Muscle of leg (tissue), 11 donors: Measurements from ENCODE around the gene TCERG1L. TPM values are rescaled to one million over a fixed set of nuclear protein-coding genes. Genes with fewer than 3 reads are reported as not detected.
"Not testable (repeated sequence)": the region's sequence is repeated elsewhere in the genome, so short reads cannot be mapped to it uniquely, and the experiment has no call there.

Experiments
- DNase-seq: peaks from one replicate; pipeline ENCODE4 v3.0.0; 2013
- H3K27ac ChIP-seq: one replicate; pipeline ENCODE4 v1.5.1; 2013; ENCODE audit warnings: mild to moderate bottlenecking, low read length, control low read depth
- H3K27me3 ChIP-seq: one replicate; pipeline ENCODE4 v1.6.1; 2013; ENCODE audit warnings: low read length; ENCODE audit not compliant: control insufficient read depth, insufficient read depth
- H3K36me3 ChIP-seq: one replicate; pipeline ENCODE4 v1.6.1; 2013; ENCODE audit warnings: low read length; ENCODE audit not compliant: control insufficient read depth, insufficient read depth
- H3K4me1 ChIP-seq: one replicate; pipeline ENCODE4 v1.6.1; 2013; ENCODE audit warnings: low read length; ENCODE audit not compliant: control insufficient read depth, insufficient read depth
- H3K4me3 ChIP-seq: one replicate; pipeline ENCODE4 v1.5.1; 2013; ENCODE audit warnings: low read length, control low read depth
- H3K9me3 ChIP-seq: replicated peaks from 2 replicates; pipeline ENCODE4 v1.6.1; 2013; ENCODE audit warnings: low read depth, low read length; ENCODE audit not compliant: control insufficient read depth
- WGBS: methylation state at CpG from one replicate; pipeline ENCODE4 v1.1.5; 2013; ENCODE audit warnings: missing lambda C conversion rate; ENCODE audit not compliant: insufficient coverage; 5-methylcytosine and 5-hydroxymethylcytosine counted together
- polyA plus RNA-seq, 8 donors: library from polyadenylated mRNA; unstranded; fragments of 120-200 nt; gene quantifications; one replicate each; pipeline versions ENCODE4 v1.2.1 to v1.2.3, GENCODE V29; 2013; ENCODE audit warnings: inconsistent platforms in 1 of 8, low replicate concordance in 1 of 8; ENCODE audit not compliant: insufficient read length in 8 of 8, insufficient read depth in 1 of 8
- total RNA-seq: library from RNA; stranded (reverse); fragments of 120-200 nt; gene quantifications from one replicate; pipeline ENCODE4 v1.2.4, GENCODE V29; 2013

The TCERG1L gene
- total and polyA plus RNA-seq, 9 donors: 0.04 to 1.1 (median 0.15) TPM

DNA sequence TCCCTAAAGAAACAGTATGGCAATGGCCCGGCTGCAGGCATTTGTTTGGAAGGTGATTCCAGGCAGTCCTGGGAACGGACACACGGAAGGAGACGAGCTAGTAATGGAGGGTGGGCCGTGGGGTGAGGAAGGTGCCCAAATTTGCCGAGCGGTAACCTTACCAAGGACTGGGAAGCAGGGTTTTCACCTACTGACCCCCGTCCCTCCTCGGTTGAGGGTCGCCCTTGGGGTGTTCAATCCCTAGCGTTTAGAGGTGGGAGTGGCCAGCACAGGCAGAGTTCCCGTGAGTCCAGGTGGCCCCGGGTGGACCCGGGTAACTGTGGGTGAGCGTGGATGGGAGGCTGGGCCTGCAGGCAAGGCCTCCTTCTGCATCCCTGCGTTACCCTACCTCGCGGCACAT lies 198.8 kb downstream of the TCERG1L start:
- no peaks in the 10 kb centered on the region for H3K36me3 ChIP-seq
- peaks cover 18% of the 10 kb centered on the region for H3K27me3 ChIP-seq
- H3K9me3 ChIP-seq: peaks cover 4% of the 10 kb centered on the region
- H3K4me1 ChIP-seq: no peaks in the 10 kb centered on the region
- H3K27ac ChIP-seq: no peak overlapping the region
- H3K4me3 ChIP-seq: no peak overlapping the region
- no peak for DNase-seq
- WGBS: 84% methylated on average over 6 of the region's 18 CpGs

DNA sequence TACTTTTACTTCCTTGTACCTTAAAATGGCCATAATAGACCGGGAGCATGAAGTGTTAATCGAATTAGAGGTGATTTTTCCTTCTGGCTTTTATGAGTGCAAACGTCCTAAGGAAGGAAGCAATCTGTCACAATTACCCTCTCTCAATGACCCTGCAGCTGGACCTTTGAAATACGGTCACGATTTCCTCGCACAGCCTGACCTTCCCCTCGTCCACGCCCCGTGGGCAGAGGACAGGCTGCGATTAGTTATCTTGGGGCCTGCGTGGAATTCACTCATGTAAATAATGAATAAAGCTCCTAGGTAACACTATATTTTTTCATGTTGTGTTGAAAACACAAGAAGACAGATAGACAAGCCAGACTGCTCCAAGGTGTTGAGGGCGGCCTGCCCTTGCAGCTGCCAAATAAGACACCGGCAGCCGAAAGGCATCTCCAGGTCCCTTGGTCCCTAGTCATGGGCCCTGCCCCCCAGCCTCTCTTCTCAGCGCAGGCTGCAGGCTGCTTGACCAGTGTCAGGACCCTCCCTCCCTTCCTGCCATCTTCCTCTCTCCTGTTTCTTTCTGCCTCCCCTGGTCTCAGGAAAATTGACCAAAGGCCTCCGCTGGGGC lies 199.9 kb downstream of the TCERG1L start:
- Histone ChIP-seq H3K27ac (no peak overlapping the region), H3K9me3 (peaks cover 4% of the 10 kb centered on the region), H3K36me3 (no peaks in the 10 kb centered on the region), H3K4me1 (no peaks in the 10 kb centered on the region), H3K4me3 (no peak overlapping the region), H3K27me3 (peaks cover 18% of the 10 kb centered on the region)
- 40% methylated on average over 3 of the region's 16 CpGs for WGBS
- no peak for DNase-seq

DNA sequence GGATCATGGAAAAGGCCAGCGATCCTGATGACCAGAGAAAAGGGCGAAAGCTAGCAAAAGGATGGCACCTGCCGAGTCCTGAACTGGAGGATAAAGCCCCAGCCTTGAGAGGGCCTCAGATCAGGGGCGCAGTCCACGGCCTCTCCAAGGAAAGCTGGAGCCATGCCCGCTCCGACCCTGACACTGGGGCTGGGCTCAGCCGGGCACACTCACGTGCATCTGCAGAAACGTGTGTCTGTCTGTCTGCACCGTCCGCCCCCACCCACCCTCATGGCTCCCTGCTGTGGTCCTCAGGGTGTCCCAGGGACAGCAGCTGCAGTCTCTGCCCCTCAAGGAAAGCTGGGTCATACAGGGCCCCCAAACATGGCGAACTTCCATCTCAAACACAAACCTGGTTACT lies 200.5 kb downstream of the TCERG1L start:
- DNase-seq: no peak
- no peak overlapping the region for H3K27ac ChIP-seq
- H3K27me3 ChIP-seq: peaks cover 20% of the 10 kb centered on the region
- peaks cover 5% of the 10 kb centered on the region for H3K9me3 ChIP-seq
- no peaks in the 10 kb centered on the region for H3K36me3 ChIP-seq
- 73% methylated on average over 5 of the region's 13 CpGs for WGBS
- H3K4me3 ChIP-seq: no peak overlapping the region
- no peaks in the 10 kb centered on the region for H3K4me1 ChIP-seq

DNA sequence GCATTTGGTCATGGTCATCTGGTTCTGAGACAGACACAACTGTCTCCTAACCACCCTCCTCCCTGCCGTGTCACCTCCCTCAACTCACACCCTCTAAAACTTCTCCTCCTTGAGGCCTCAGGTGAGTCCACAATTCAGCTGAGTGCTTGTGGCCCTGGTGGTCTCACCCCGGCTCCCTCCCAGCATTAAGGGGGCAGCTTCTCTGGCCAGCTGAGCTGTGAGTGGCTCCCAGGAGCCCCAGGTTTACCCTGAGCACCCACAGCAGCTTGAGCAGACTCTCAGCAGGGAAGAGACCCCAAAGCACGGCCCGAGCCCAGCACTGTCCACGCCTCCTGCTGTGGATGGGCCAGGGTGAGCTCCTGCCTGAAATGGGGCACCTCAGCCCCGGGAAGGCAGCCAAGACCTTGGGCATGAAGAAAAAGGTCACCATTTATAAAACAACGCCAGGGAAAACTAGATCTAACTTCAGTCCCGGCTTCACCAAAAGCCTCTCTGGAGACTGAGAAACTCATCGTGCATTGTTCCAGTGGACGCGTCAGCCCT lies 201.2 kb downstream of the TCERG1L start:
- no peaks in the 10 kb centered on the region for H3K36me3 ChIP-seq
- no peaks in the 10 kb centered on the region for H3K4me1 ChIP-seq
- WGBS: 86% methylated on average over 6 of the region's 11 CpGs
- DNase-seq: no peak
- H3K27me3 ChIP-seq: peaks cover 20% of the 10 kb centered on the region
- no peak overlapping the region for H3K27ac ChIP-seq
- H3K4me3 ChIP-seq: no peak overlapping the region
- H3K9me3 ChIP-seq: peaks cover 5% of the 10 kb centered on the region

DNA sequence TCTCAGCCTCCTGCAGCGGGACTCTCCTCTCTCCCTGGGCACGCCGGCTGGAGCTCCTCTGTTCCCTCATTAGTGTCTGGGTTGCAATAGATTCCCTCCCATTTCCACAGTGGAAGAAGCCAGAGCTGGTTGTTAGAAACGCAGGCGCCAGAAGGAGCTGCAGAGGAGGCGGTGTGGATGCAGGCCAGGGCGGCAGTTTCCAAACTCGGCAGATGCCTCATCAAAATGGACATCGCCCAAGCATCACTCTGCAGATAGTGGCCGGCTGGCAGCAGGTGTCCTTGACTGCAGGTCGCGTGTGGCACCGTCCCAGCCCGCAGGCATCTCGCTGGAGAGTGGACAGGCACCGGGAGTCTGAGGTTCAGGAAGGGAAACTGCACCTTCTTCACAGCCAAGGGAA lies 201.8 kb downstream of the TCERG1L start:
- H3K9me3 ChIP-seq: peaks cover 5% of the 10 kb centered on the region
- 67% methylated on average over 12 of the region's 16 CpGs for WGBS
- no peaks in the 10 kb centered on the region for H3K4me1 ChIP-seq
- no peak overlapping the region for H3K27ac ChIP-seq
- no peak for DNase-seq
- no peak overlapping the region for H3K4me3 ChIP-seq
- peaks cover 20% of the 10 kb centered on the region for H3K27me3 ChIP-seq
- H3K36me3 ChIP-seq: no peaks in the 10 kb centered on the region

DNA sequence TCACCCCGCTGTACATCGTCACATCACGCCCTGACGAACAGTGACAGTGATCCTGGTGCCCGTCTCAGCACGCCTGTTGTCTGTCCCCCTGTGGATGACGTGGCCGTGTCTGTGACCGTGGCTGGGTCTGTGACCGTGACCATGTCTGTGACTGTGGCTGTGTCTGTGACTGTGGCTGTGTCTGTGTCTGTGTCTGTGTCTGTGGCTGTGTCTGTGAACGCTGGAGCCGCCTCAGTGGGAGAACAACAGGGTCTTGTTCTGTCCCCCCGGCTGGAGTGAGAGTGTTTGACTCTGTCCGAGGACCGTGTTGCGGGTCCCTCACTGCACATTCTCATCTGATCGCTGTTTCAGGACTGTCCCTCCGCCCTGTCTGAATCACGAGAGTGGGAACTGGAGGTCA lies 202.2 kb downstream of the TCERG1L start:
- H3K36me3 ChIP-seq: no peaks in the 10 kb centered on the region
- DNase-seq: no peak
- no peak overlapping the region for H3K27ac ChIP-seq
- peaks cover 5% of the 10 kb centered on the region for H3K9me3 ChIP-seq
- WGBS: 73% methylated on average over 8 of the region's 19 CpGs
- no peaks in the 10 kb centered on the region for H3K4me1 ChIP-seq
- no peak overlapping the region for H3K4me3 ChIP-seq
- H3K27me3 ChIP-seq: peaks cover 20% of the 10 kb centered on the region

DNA sequence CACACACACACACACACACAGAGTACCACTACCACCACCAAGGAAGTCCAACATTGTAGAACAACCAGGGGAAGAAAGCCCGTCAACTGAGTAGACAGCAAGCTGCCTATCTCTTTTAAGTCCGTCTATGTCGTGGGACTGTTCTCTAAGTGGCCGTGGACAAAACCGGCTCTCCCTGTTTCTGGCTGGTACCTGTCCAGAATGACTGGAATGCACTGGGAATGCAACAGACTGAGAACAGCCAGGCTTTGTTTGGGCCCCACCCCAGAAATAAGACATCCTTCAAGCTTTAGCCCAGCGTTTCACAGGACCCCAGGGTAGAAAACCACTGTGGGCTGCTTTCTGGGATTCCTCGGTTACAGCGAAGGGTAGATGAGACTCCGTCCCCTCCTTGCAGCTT lies 203.6 kb downstream of the TCERG1L start:
- H3K4me3 ChIP-seq: no peak overlapping the region
- no peak overlapping the region for H3K27ac ChIP-seq
- H3K36me3 ChIP-seq: no peaks in the 10 kb centered on the region
- H3K27me3 ChIP-seq: peaks cover 16% of the 10 kb centered on the region
- no peaks in the 10 kb centered on the region for H3K4me1 ChIP-seq
- WGBS: 90% methylated on average over 9 of the region's 9 CpGs
- H3K9me3 ChIP-seq: peaks cover 5% of the 10 kb centered on the region
- DNase-seq: no peak

DNA sequence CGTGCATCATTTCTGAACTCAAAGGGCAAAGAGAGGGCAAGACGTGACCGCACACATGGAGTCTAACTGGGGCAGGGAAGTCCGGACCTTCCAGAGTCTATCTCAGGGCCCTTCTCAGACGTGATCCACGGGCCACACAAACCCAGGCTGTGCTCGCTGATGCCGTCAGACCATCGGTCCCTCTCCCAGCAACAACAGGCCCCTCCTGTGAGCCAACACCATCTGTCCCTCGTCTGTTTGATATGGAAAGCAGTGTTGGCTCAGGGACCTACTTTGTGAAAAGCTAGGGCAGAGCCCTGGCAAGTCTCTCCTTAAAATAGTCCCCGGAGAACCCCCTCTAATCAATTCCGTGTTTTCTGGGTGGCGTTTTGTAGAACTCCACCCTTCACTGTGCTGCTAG lies 208.8 kb downstream of the TCERG1L start:
- 66% methylated on average over 12 of the region's 13 CpGs for WGBS
- peaks cover 2% of the 10 kb centered on the region for H3K9me3 ChIP-seq
- no peaks in the 10 kb centered on the region for H3K4me1 ChIP-seq
- peaks cover 2% of the 10 kb centered on the region for H3K27me3 ChIP-seq
- H3K27ac ChIP-seq: no peak overlapping the region
- no peaks in the 10 kb centered on the region for H3K36me3 ChIP-seq
- DNase-seq: peak; percentile 31
- H3K4me3 ChIP-seq: no peak overlapping the region

DNA sequence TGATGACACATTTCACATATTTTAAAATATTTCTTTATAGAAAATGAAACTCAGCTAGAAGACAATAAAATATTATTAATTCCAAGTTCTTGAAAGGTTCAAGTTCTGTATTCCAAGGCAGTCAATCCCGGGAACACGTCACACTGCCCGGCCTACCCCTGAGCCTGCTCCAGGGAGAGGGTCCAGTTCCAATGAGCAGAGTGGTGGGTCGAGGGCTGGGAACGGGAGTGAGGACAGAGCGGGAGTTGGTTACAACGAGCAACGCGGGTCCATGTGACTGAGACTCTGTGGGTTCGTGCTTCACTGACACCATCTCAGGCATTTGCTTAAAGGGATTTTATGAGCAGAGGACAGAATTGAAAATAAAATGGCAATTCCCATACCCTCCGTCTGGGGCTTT lies 209.4 kb downstream of the TCERG1L start:
- Histone ChIP-seq H3K4me1 (no peaks in the 10 kb centered on the region), H3K4me3 (no peak overlapping the region), H3K36me3 (no peaks in the 10 kb centered on the region), H3K27ac (no peak overlapping the region), H3K27me3 (peaks cover 2% of the 10 kb centered on the region), H3K9me3 (peaks cover 2% of the 10 kb centered on the region)
- DNase-seq: no peak
- WGBS: 97% methylated on average over 9 of the region's 11 CpGs

DNA sequence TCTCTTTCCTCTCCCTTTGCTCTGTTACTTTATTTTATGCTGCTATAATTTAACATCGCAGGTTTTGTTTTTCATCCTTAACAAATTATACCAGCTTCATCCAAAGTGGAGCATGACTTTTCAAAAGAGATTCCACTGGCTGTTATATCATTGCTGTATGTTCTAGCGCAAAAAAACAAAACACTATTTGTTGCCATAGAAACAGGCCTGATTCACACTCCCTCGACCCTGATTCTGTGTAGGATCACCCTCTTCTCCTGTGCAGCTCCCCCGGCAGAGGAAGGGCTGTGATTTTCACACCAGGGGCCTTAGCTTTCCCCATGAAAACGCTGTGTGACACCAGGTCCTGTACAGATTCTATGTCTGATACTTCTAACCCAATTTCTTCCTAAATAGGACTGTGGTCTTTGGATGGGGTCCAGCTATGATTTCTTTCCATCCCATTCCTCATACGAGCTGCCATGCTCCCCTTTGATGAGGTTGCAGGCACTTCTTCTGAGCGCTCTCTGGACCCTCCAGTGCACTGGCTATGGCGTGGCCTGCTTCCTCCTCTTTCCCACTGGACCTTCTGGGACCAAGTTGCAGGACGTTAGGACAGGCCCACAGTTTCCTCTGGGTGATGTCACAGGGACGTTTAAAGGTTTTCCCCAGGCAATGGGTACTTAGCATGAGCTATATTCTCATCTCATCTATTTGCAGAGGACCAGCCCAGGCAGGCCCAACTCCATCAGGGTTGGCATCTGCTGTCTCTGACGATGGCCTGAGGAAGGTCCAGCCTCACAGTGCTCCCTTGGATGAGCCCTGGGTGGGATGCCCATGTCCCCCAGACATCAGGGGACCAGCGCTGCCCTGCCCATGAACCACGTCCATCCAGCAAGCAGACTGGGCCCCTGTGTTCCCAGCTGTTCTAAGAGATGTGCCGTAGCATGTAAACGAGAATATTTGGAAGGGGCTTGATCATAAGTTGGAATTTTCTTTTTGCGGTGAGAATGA lies 210.8 kb downstream of the TCERG1L start:
- peak; percentile 46 for DNase-seq
- H3K36me3 ChIP-seq, H3K27ac ChIP-seq, H3K9me3 ChIP-seq, H3K4me1 ChIP-seq, H3K4me3 ChIP-seq, H3K27me3 ChIP-seq: not testable (repeated sequence)
- 60% methylated on average over 13 of the region's 16 CpGs for WGBS
